ENCODE results near the gene EXOC4. TPM values are rescaled to one million over a fixed set of nuclear protein-coding genes. Genes with fewer than 3 reads are reported as not detected.

EXOC4 gene
- total and polyA plus RNA-seq, 2 donors (not counting 1 experiment from before 2014, with no cell fraction given) = 79.6 to 158 TPM

GRCh38 chr7:133543657-133544056, 290.8 kb downstream of the EXOC4 start:
- Histone ChIP-seq H3K4me3 (replicated peaks in 1 of 4; ENCODE audit: control extremely low read depth in 1 of 4, insufficient read depth in 1 of 4, low read depth in 3 of 4, low read length in 4 of 4) (no peak overlapping the region), H3K36me3 (ENCODE audit: control insufficient read depth, insufficient read depth, low read length) (no peaks in the 10 kb centered on the region), H4K20me1 (ENCODE audit: control insufficient read depth, extremely low read depth, insufficient read depth, low read length) (no peaks in the 10 kb centered on the region), H3K4me1 (ENCODE audit: control insufficient read depth, extremely low read depth, insufficient read depth, low read length) (no peaks in the 10 kb centered on the region), H3K4me2 (ENCODE audit: extremely low read depth, insufficient read depth, low read length) (no peak overlapping the region), H3K79me2 (ENCODE audit: control insufficient read depth, insufficient read depth, low read length) (no peaks in the 10 kb centered on the region), H3K27ac (ENCODE audit: insufficient read depth, low read length) (no peak overlapping the region), H2AFZ (ENCODE audit: low read length) (no peak overlapping the region), H3K9me3 (ENCODE audit: control insufficient read depth, insufficient read depth, low read depth, low read length) (no peaks in the 10 kb centered on the region), H3K27me3 (ENCODE audit: control insufficient read depth, insufficient read depth, low read length) (no peaks in the 10 kb centered on the region), H3K9ac (ENCODE audit: insufficient read depth, low read length) (no peak overlapping the region)
- no peak for DNase-seq (ENCODE audit: low read depth in 2 of 2)
- TF ChIP-seq, protein P1, sequence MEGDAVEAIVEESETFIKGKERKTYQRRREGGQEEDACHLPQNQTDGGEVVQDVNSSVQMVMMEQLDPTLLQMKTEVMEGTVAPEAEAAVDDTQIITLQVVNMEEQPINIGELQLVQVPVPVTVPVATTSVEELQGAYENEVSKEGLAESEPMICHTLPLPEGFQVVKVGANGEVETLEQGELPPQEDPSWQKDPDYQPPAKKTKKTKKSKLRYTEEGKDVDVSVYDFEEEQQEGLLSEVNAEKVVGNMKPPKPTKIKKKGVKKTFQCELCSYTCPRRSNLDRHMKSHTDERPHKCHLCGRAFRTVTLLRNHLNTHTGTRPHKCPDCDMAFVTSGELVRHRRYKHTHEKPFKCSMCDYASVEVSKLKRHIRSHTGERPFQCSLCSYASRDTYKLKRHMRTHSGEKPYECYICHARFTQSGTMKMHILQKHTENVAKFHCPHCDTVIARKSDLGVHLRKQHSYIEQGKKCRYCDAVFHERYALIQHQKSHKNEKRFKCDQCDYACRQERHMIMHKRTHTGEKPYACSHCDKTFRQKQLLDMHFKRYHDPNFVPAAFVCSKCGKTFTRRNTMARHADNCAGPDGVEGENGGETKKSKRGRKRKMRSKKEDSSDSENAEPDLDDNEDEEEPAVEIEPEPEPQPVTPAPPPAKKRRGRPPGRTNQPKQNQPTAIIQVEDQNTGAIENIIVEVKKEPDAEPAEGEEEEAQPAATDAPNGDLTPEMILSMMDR (conservative IDR thresholded peaks at IDR 0.05 in 1 of 2, IDR thresholded peaks at IDR 0.05 in 1 of 2; ENCODE audit: low read depth in 1 of 2, low read length in 2 of 2) = no peak
- no peak for TF ChIP-seq EZH2 (IDR thresholded peaks at IDR 0.05; ENCODE audit: low read length, missing control alignments)

DNA sequence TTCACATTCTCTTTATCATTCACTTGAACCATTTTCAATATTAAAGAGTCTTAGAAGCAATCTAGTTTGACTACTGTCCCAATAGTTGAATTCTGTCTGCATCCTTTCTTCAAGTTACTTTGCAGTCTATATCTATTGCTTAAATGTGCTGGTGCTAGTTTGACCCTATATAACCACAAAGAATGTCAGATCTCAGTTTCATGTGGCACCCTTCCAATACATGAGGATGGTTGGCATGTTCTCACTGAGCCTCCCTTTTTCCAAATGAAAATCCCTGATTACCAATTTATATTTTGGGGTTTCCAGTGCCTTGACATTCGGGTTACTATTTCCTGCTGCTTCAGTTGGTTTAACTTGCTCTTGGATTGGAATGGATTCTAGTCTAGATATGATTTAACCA, 292.7 kb downstream of the EXOC4 start:
- Histone ChIP-seq H3K79me2 (ENCODE audit: control insufficient read depth, insufficient read depth, low read length) (no peaks in the 10 kb centered on the region), H3K27me3 (ENCODE audit: control insufficient read depth, insufficient read depth, low read length) (no peaks in the 10 kb centered on the region), H3K4me3 (replicated peaks in 1 of 4; ENCODE audit: control extremely low read depth in 1 of 4, insufficient read depth in 1 of 4, low read depth in 3 of 4, low read length in 4 of 4) (no peak overlapping the region), H2AFZ (ENCODE audit: low read length) (no peak overlapping the region), H3K4me1 (ENCODE audit: control insufficient read depth, extremely low read depth, insufficient read depth, low read length) (no peaks in the 10 kb centered on the region), H3K9ac (ENCODE audit: insufficient read depth, low read length) (no peak overlapping the region), H3K36me3 (ENCODE audit: control insufficient read depth, insufficient read depth, low read length) (no peaks in the 10 kb centered on the region), H3K27ac (ENCODE audit: insufficient read depth, low read length) (no peak overlapping the region), H4K20me1 (ENCODE audit: control insufficient read depth, extremely low read depth, insufficient read depth, low read length) (no peaks in the 10 kb centered on the region), H3K9me3 (ENCODE audit: control insufficient read depth, insufficient read depth, low read depth, low read length) (no peaks in the 10 kb centered on the region), H3K4me2 (ENCODE audit: extremely low read depth, insufficient read depth, low read length) (no peak overlapping the region)
- peak; percentile 67 to 79 for DNase-seq (ENCODE audit: low read depth in 2 of 2)
- TF ChIP-seq, protein P1 (conservative IDR thresholded peaks at IDR 0.05 in 1 of 2, IDR thresholded peaks at IDR 0.05 in 1 of 2; ENCODE audit: low read depth in 1 of 2, low read length in 2 of 2) = no peak
- TF ChIP-seq EZH2 (IDR thresholded peaks at IDR 0.05; ENCODE audit: low read length, missing control alignments) = no peak

DNA sequence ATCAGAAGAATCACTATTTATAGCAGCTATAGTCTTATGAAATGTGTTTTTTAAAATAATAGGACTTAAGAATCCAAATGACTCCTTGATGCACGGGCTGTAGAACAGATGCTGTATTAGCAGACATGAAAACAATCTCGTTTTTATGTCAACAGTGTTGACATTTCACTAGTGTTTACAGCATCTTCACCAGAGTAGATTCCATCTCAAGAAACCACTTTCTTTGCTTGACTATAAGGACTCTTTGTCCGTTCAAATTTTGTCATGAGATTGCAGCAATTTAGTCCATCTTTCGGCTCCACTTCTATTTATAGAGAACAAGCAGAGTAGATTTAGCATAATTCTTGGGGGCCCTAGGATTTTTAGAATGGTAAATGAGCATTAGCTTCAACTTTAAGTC, 295.1 kb downstream of the EXOC4 start:
- Histone ChIP-seq H2AFZ (ENCODE audit: low read length) (no peak overlapping the region), H3K4me2 (ENCODE audit: extremely low read depth, insufficient read depth, low read length) (no peak overlapping the region), H3K27me3 (ENCODE audit: control insufficient read depth, insufficient read depth, low read length) (no peaks in the 10 kb centered on the region), H3K79me2 (ENCODE audit: control insufficient read depth, insufficient read depth, low read length) (no peaks in the 10 kb centered on the region), H3K9me3 (ENCODE audit: control insufficient read depth, insufficient read depth, low read depth, low read length) (no peaks in the 10 kb centered on the region), H4K20me1 (ENCODE audit: control insufficient read depth, extremely low read depth, insufficient read depth, low read length) (no peaks in the 10 kb centered on the region), H3K36me3 (ENCODE audit: control insufficient read depth, insufficient read depth, low read length) (no peaks in the 10 kb centered on the region), H3K4me3 (replicated peaks in 1 of 4; ENCODE audit: control extremely low read depth in 1 of 4, insufficient read depth in 1 of 4, low read depth in 3 of 4, low read length in 4 of 4) (no peak overlapping the region), H3K27ac (ENCODE audit: insufficient read depth, low read length) (no peak overlapping the region), H3K9ac (ENCODE audit: insufficient read depth, low read length) (no peak overlapping the region), H3K4me1 (ENCODE audit: control insufficient read depth, extremely low read depth, insufficient read depth, low read length) (no peaks in the 10 kb centered on the region)
- TF ChIP-seq, protein P1 (conservative IDR thresholded peaks at IDR 0.05 in 1 of 2, IDR thresholded peaks at IDR 0.05 in 1 of 2; ENCODE audit: low read depth in 1 of 2, low read length in 2 of 2) = no peak
- TF ChIP-seq EZH2 (IDR thresholded peaks at IDR 0.05; ENCODE audit: low read length, missing control alignments) = no peak
- DNase-seq (ENCODE audit: low read depth in 2 of 2) = no peak

Data from fibroblast of lung (primary cell).